ENCODE data around the gene ADAMTS15.

Gene ADAMTS15, protein sequence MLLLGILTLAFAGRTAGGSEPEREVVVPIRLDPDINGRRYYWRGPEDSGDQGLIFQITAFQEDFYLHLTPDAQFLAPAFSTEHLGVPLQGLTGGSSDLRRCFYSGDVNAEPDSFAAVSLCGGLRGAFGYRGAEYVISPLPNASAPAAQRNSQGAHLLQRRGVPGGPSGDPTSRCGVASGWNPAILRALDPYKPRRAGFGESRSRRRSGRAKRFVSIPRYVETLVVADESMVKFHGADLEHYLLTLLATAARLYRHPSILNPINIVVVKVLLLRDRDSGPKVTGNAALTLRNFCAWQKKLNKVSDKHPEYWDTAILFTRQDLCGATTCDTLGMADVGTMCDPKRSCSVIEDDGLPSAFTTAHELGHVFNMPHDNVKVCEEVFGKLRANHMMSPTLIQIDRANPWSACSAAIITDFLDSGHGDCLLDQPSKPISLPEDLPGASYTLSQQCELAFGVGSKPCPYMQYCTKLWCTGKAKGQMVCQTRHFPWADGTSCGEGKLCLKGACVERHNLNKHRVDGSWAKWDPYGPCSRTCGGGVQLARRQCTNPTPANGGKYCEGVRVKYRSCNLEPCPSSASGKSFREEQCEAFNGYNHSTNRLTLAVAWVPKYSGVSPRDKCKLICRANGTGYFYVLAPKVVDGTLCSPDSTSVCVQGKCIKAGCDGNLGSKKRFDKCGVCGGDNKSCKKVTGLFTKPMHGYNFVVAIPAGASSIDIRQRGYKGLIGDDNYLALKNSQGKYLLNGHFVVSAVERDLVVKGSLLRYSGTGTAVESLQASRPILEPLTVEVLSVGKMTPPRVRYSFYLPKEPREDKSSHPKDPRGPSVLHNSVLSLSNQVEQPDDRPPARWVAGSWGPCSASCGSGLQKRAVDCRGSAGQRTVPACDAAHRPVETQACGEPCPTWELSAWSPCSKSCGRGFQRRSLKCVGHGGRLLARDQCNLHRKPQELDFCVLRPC

DNA sequence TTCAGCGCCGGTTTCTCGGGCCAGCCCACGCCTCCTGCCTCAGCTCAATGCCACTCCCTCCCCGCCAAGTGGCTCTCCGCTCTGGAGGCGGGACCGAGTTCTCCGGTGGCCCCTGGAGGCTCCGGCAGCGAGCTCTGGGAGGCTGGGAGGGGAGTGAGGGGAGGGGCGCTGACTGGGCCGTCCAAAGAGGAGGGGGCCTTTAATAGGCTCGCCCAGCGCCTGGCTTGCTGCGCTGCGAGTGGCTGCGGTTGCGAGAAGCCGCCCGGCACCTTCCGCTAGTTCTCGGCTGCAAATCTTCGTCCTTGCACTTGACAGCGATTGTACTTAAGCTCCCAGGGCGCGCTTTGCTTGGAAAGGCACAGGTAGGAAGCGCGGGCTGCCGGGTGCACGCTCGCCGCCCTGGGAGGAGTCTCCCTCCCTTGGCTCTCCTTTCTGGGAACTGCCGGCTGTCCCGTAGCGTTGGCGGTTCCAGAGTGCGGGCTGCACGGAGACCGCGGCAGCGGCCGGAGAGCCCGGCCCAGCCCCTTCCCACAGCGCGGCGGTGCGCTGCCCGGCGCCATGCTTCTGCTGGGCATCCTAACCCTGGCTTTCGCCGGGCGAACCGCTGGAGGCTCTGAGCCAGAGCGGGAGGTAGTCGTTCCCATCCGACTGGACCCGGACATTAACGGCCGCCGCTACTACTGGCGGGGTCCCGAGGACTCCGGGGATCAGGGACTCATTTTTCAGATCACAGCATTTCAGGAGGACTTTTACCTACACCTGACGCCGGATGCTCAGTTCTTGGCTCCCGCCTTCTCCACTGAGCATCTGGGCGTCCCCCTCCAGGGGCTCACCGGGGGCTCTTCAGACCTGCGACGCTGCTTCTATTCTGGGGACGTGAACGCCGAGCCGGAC, at the start of gene ADAMTS15:
TSS of gene ADAMTS15 (plus strand) at position 230 of the 894 bp plus-strand sequence. CDS start at position 559, 329 bp downstream.
- no peak for DNase-seq (ENCODE audit: low read depth)

DNA sequence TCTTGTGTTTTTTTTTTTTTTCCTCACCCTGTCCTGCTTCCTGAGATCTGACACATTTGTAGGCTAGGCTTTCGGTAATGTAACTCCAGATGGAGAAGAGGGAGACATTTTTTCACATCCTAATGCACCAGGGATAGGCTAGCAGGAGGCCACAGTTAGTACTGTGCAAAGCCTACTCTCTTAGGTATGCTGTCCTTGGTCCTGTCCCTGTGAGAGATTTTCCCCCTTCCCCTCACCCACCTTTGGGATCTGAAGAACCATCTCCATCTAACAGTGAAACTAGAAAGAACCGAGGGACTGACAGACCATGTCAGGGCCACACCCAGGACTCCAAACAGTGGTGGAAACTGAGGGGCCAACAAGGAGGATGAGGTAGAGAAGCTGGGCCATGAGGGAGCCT, 49.2 kb upstream of the ADAMTS15 start:
- DNase-seq (ENCODE audit: low read depth), result no peak

DNA sequence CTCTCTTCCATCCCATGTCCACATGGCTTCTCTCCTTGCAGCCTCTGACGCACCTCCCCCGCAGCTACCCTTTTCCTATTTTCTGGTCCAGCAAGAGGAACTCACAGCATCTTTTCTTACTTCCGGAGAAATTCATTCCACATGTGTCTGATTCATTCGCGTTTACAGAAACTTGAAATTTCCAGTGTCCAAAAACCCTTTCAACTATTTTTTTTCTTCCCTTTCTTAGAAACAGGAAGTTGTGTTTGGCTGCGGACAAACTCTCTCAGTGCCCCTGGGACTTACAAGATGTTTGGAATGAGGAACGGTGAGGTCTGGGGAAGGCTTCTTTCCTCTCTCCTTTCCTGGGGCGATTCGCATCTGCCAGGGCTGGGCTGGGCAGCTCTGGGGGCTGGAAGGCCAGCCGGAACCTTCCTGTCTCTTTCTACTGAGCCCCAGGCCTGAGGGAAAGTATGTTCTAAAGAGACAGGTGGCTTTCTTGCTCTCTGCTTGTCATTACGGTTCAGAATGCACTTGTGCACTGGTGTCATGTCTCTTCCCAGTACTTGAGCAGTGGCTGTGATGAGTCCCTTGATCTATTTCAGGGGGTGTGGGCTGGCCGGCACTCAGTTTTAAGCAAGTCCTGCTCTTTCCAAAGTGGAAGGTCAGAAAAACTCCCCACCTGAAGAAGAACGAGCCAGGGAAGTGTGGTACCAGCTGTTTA, 47.5 kb upstream of the ADAMTS15 start:
- DNase-seq (ENCODE audit: low read depth), result no peak

DNA sequence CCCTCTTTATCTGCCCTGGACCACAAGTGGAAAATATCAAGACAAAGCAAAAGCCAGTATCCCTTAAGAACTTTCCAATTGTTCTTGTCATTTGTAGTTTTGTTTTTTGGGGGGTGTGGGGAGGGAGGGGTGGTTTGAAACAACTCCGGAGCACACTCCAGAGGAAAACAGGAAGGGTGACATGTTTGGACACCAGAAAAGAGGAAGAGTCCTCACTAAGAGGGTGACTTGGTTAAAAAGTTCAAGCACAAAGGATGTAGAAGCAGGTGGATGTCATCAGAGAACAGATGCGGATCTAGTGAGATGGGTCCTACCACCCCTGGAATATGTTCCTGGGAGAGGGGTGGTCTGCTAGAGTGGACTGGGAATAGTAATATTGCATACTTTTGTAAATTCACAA, 45.9 kb upstream of the ADAMTS15 start:
- DNase-seq (ENCODE audit: low read depth), result no peak

DNA sequence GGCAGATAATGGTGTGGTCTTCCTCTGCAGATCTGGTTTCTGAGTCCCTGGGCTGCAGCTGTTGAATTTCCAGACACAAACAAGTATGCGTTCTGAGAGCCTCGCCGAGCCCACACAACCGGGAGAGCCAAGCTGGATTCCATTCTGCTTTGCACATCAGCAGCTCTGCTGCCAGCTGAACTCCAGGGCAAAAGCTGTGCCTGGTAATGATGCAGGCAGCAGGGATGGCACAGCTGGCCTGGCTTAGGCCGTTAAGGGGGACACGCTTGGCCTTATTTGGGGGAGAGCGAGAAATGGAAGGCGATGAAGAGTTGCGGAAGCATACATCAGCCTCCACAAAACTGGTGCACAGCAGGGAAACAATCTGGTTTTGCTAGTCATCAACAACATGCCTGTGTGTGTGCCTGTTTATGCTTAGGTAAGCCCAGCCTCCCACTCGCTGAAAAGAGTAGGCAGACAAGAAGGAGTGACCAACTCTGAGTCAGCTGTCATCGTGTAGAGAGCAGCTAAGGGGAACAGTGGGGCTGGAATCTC, 45.1 kb upstream of the ADAMTS15 start:
- peak; percentile 78 for DNase-seq (ENCODE audit: low read depth)

DNA sequence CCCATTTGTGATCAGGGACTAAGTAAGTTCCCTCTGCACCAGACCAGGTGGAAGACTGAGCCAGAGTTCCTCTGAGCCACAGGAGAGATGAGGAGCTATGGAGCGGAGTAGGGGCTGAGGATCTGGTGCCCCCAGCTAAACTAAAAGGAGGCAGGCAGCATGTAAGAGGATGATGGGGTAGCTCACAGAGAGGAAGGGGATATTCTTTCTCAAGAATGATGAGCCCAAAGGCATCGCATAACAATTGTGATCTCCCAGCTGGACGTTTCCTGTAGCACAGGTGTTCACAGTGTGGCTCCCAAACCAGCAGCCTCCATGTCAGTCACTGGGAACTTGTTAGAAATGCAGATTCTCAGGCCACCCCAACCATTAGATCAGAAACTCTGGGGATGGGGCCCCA, 44.5 kb upstream of the ADAMTS15 start:
- no peak for DNase-seq (ENCODE audit: low read depth)

DNA sequence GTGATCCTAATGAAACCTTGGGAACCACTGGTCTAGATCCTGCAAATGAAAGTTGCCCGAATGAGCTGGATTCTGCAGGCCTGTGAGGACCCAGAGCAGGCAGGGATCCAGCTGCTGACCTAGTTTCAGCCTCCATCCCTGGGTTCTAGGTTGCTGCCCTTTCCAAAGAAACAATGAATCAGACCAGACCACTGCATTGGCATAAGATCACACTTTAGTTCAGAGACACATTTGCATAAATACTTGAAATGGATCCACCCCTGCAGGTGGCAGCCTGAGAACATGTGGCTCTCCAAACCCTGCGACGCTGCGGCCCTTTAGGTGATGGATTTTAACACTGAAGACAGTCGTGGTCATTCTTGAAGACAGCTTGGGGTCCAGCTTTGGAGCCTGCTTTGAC, 43.7 kb upstream of the ADAMTS15 start:
- DNase-seq (ENCODE audit: low read depth), result no peak

DNA sequence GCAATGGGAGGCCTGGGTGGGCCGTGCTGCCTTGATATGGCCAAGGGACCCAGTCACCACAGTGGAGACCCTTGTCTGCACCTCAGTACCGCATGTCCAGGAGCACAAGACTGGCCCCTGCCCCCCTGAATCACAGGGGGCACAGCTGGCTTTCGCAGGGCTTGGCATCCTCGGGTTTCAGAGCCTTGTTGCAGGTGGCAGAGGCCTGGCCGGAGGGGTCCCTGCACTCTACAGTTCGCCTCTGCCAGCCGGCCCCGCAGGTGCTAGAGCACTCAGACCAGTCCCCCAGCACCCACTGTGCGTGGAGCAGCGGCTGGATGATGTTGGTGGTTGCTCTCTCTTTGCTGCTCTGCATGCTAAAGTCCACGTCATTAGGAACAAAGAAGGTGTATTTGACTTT, 43.0 kb upstream of the ADAMTS15 start:
- no peak for DNase-seq (ENCODE audit: low read depth)

DNA sequence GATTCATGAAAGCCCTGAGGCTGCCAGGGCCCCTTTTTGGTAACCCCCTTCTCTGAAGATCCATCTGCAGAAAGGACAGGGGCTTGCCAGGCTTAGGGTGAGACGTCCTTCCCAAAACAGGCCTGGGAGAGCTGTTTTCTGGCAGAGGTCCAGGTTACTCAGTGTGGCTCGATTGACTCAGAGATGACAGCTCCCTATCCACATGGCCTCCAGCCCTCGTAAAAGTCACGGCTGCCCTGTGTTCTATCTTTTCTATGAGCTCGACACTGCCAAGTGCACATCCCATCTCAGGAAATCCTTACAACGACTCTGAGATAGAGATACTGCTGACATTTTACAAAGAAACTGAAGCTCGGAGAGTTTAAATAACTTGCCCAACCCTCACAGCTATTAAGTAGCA, 40.5 kb upstream of the ADAMTS15 start:
- no peak for DNase-seq (ENCODE audit: low read depth)

DNA sequence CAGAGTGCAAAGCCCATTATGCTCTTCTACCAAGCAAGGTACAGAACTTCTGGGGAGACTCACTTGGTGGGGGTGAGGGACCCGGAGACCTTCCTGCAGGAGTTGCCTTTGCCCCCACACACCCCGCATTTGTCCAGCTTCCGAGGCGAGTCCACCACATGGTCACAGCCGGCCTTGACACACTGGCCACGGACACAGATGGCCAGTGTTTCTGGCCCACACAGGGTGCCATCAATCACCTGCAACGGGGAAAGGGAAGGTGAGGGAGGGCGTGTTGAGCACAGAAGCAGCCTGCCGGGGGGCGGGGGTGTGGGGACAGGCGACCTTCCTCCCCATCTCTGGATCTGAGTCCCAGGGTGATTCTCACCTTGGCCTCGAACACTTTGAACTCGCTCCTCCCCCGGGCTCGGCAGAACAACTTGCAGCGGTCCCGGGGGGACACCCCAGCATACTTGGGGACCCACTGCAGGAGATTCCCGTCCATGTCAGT, 40.0 kb upstream of the ADAMTS15 start:
- DNase-seq (ENCODE audit: low read depth), result no peak

DNA sequence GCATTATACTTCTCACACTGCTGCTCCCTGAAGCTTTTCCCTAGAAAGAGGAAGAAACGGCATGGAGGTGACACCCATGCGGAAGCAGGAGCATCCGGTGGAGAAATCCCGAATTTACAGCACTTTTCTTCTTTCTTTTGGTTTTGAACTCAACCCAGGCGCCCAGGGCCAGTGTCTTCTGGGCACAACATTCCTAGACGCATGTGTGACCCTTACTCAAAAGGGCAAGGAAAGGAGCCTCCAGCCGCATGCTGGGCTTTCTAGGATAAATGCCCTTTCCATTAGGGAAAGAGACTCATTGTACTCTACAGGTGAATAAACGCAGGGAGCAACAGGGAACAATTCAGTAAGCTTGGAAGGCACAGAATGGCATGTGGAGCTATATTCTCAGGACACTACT, 39.5 kb upstream of the ADAMTS15 start:
- DNase-seq (ENCODE audit: low read depth), result no peak

DNA sequence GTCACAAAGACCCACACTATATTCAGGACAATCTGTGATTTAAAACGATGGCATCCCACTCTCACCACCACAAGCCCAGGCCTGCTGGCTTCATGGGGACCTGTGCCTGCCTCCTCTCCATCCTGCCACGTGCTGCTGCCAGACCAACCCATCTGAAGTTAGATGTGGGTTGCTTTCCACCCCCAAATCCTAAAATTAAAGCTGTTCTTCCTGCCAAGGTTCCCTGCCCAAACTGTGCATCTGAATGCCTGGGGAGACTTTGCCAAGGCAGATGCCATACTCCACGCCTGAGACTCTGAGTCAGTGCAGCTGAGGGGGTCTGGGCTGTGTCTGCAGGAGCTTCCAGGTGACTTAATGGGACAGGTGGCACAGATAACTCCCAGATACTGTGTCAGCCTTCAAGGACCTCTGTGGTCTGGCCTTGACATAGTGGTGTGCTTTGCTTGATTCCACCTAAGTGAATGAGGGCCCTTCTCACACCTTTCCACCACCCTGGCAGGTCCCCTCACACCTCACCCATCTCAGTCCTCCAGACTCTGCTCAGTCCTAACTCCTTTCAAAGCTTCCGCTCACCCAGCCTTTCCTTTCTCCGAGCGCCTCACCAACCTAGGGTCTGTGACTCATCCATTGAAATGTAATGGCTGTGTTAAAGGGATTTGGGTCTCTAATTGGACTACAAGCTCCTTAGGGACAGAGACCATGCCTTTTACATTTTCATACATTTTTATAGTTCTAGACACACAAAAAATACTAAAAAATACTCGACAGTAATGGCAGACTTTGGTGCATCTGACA, 38.7 kb upstream of the ADAMTS15 start:
- DNase-seq (ENCODE audit: low read depth), result no peak

DNA sequence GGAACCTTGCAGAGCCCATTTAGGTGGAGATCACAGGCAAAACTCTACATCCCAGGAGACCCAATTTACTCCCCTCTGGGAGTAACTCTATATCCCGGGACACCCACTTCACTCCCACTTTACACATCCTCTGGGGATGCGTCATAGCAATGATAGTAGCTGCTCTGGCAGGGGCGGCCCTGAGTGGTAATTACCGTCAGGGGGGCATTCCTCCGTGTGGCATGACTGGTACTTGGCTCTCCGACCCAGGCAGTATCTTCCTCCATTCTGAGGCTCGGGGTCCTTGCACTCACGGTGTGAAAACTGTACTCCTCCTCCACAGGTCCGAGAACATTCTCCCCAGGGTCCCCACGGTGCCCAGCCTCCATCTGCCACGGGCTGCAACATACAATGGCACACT, 37.2 kb upstream of the ADAMTS15 start:
- DNase-seq (ENCODE audit: low read depth), result no peak

DNA sequence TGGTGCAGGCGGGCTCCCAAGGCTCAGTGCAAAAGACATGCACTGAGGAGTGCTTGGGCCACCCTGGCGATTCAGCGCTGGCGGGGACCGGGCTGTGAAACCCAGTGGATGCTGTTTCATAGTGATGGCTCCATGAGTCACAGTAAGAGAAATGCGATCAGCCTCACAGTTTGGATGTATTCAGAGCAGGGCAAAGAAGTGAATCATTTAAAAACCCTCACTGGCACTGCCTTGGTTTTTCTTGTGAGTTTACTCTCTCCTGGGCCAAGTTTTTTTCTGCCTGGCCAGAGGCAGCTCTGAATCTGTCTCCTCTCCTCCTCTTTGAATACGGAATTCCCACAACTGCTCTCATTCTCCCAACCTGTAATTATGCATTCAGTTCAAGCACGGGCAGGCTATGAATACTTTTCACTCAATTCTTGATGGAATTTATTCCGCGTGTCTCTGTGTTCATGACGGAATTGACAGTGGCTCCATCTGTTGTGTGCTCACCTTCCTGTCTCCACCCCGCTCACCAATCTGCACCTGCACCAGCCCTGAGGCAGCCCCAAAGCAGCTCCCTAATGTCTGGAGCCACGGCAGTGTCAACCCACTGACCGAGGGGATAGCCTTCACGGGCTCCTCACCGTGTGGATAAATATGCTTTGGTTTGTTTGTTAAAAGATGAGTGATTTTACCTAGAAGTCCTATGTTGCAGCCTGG, 34.9 kb upstream of the ADAMTS15 start:
- peak; percentile 47 for DNase-seq (ENCODE audit: low read depth)

DNA sequence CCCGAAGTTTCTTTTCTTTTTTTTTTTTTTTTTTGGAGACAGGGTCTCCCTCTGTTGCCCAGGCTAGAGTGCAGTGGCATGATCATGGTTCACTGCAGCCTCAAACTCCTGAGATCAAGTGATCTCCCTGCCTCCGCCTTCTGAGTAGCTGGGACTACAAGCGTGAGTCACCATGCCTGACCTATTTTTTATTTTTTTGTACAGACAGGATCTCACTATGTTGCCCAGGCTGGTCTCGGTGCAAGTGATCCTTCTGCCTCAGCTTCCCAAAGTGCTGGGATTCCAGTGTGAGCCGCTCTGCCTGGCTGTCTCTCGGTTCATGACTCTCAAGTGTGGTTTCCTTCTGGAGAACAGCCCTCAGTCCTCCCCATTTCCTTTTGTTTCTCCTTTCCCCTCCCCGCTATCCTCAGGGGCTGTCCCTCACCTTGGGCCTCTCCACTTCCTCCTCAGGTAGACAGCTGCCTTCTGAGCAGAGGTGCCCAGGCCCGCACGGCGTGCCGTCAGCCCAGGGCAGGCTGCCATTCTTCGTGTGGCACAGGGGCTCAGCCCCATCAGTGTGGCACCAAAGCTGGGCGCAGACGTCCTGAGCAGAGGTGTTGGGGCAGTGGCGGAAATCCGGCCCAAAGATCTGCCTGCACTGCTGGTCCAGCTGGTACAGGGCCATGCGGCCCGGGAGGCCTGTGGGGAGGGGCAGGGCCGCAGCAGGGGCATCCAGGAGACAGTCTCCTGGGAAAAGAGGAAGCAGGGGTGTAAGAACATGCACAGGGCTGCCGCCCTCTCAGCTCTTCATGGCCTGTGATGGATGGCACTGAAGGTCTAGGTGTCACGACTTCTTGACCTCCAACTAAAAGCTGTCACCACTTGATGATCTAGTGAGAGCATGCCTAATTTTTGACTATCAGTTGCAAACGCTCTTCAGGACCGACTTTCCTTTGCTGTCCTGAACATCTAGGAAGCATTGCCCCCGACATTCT, 34.1 kb upstream of the ADAMTS15 start:
- no peak for DNase-seq (ENCODE audit: low read depth)

DNA sequence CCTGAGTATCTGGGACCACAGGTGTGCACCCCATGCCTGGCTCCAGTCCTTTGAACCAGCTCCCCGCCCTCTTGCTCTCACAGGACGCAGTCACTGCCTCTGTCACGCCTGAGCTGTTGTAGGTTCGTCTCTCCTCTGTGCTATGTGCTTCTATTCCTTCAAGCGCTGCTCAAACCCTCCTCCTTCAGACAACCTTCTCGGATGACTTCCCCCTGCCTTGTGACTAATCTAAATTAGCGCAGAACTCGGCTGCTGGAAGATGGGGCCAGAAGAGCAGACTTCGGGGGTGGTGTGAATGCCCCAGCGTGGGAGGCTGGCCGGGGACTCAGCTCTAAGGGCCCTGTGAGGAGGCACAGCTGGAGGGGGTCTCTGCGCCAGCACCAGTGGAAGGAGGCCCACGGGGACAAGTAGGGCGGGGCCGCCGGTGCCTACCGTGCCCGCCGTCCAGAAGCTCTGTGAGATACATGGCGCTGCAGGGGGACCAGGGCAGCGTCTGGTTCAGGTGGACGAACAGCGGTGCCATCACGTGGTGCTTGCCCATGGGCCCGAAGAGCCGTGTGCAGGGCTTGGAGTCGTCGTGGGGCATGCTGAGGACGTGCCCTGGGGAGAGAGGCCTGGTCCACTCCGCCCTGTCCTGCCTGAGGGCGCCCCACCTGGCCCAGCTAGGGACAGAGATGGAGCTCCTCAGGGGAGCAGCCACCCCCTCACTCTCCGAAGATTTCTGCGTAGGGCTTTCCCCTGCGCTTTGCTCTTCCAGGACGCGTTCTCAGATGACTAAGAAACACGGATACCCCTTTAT, 32.5 kb upstream of the ADAMTS15 start:
- DNase-seq (ENCODE audit: low read depth), result no peak

DNA sequence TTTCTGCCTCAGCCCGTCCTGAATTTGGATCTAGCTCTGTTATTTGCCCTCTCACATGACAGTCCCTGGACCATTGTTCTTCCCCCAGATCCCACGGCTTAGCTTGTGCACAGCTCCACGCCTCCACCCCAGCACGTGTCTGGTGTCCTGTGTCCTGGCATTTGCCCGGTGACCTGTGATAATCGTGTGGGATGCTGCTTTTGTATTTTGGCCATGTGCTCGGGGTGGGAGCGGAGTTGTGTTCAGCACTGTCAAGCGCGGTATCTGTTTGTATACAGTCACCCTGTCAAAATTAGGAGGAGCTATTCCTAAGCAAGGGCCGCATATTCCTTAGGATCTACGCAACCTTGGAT, 31.9 kb upstream of the ADAMTS15 start:
- no peak for DNase-seq (ENCODE audit: low read depth)

DNA sequence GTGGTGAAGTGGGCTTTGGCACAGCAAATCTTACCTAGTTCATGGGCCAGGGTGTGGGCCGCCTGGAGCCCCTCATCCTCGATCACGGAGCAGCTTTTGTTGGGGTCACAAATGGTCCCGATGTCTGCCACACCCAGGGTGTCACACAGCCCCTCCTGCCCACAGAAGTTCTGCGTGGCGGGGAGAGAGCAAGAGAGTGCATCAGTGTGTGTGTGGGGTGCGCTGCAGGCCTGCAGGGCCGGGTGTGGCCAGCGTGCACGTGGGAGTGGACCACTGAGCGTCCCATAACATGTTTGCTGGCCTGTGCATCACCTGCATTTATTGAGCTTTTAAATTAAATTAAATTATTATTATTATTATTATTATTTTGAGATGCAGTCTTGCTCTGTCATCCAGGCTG, 31.5 kb upstream of the ADAMTS15 start:
- no peak for DNase-seq (ENCODE audit: low read depth)
